ENCODE results near the gene GRHPR. TPM values are rescaled to one million over a fixed set of nuclear protein-coding genes. Genes with fewer than 3 reads are reported as not detected.

The GRHPR gene
- total RNA-seq, 4 donors from 2014 or later = 135 to 143 (median 138) TPM

- Histone ChIP-seq H3K4me3 (no peak overlapping the region), H3K4me1 (no peaks in the 10 kb centered on the region), H3K36me3 (no peaks in the 10 kb centered on the region), H3K27me3 (no peaks in the 10 kb centered on the region), H3K9me3 (no peaks in the 10 kb centered on the region), H3K27ac (replicated peaks in 1 of 4) (no peak overlapping the region)
- no peak for DNase-seq (ENCODE audit: extremely low spot score)
- intact Hi-C loops (cut with DNase I) = no loop called here
- 92% methylated on average over 14 of the region's 14 CpGs for WGBS
- no peak for TF ChIP-seq EP300 (IDR thresholded peaks at IDR 0.05)
- TF ChIP-seq POLR2A (IDR thresholded peaks at IDR 0.05; ENCODE audit: low read depth) = no peak
Measured at GRCh38 chr9:37382161-37382981, 40.1 kb upstream of the GRHPR start.

- Histone ChIP-seq H3K4me3 (no peak overlapping the region), H3K9me3 (no peaks in the 10 kb centered on the region), H3K27ac (replicated peaks in 1 of 4) (no peak overlapping the region), H3K36me3 (no peaks in the 10 kb centered on the region), H3K4me1 (no peaks in the 10 kb centered on the region), H3K27me3 (no peaks in the 10 kb centered on the region)
- 67% methylated on average over 4 of the region's 5 CpGs for WGBS
- TF ChIP-seq POLR2AphosphoS5 (IDR thresholded peaks at IDR 0.05) = no peak
- TF ChIP-seq EP300 (IDR thresholded peaks at IDR 0.05) = no peak
- no peak for TF ChIP-seq POLR2A (IDR thresholded peaks at IDR 0.05; ENCODE audit: low read depth)
- no peak for TF ChIP-seq CTCF (IDR thresholded peaks at IDR 0.05)
- no peak for DNase-seq (ENCODE audit: extremely low spot score)
- intact Hi-C loops (cut with DNase I) = no loop called here
Measured at GRCh38 chr9:37382982-37383357, 39.5 kb upstream of the GRHPR start.

GRCh38 chr9:37383393-37383792, 39.1 kb upstream of the GRHPR start:
- H3K27ac ChIP-seq (replicated peaks in 1 of 4) = no peak overlapping the region
- H3K4me1 ChIP-seq = no peaks in the 10 kb centered on the region
- no peak overlapping the region for H3K4me3 ChIP-seq
- intact Hi-C loops (cut with DNase I) = no loop called here
- TF ChIP-seq POLR2AphosphoS5 (IDR thresholded peaks at IDR 0.05) (no peak), CTCF (IDR thresholded peaks at IDR 0.05) (no peak)
- H3K9me3 ChIP-seq = no peaks in the 10 kb centered on the region
- H3K36me3 ChIP-seq = no peaks in the 10 kb centered on the region
- WGBS = 71% methylated on average over 6 of the region's 6 CpGs
- H3K27me3 ChIP-seq = no peaks in the 10 kb centered on the region
- no peak for DNase-seq (ENCODE audit: extremely low spot score)

GRCh38 chr9:37383876-37384746, 38.4 kb upstream of the GRHPR start:
- no peak for TF ChIP-seq POLR2AphosphoS5 (IDR thresholded peaks at IDR 0.05)
- no peak for TF ChIP-seq CTCF (IDR thresholded peaks at IDR 0.05)
- no peak for TF ChIP-seq EP300 (IDR thresholded peaks at IDR 0.05)
- no peak for TF ChIP-seq POLR2A (IDR thresholded peaks at IDR 0.05; ENCODE audit: low read depth)
- intact Hi-C loops (cut with DNase I) = no loop called here
- no peak overlapping the region for H3K27ac ChIP-seq (replicated peaks in 1 of 4)

GRCh38 chr9:37385286-37385685, 37.2 kb upstream of the GRHPR start:
- Histone ChIP-seq H3K27ac (replicated peaks in 1 of 4) (no peak overlapping the region), H3K9me3 (no peaks in the 10 kb centered on the region), H3K36me3 (no peaks in the 10 kb centered on the region), H3K4me1 (no peaks in the 10 kb centered on the region), H3K4me3 (no peak overlapping the region), H3K27me3 (no peaks in the 10 kb centered on the region)
- WGBS = 93% methylated on average over 6 of the region's 6 CpGs
- intact Hi-C loops (cut with DNase I) = no loop called here
- no peak for DNase-seq (ENCODE audit: extremely low spot score)
- TF ChIP-seq CTCF (IDR thresholded peaks at IDR 0.05) = no peak
- TF ChIP-seq POLR2A (IDR thresholded peaks at IDR 0.05; ENCODE audit: low read depth) = no peak
- no peak for TF ChIP-seq POLR2AphosphoS5 (IDR thresholded peaks at IDR 0.05)
- TF ChIP-seq EP300 (IDR thresholded peaks at IDR 0.05) = no peak

More at GRCh38 chr9:37383876-37384746, 38.4 kb upstream of the GRHPR start:
- H3K9me3 ChIP-seq = no peaks in the 10 kb centered on the region
- no peak overlapping the region for H3K4me3 ChIP-seq
- no peak for DNase-seq (ENCODE audit: extremely low spot score)
- H3K36me3 ChIP-seq = no peaks in the 10 kb centered on the region
- H3K27me3 ChIP-seq = no peaks in the 10 kb centered on the region
- 92% methylated on average over 12 of the region's 12 CpGs for whole genome bisulfite sequencing
- no peaks in the 10 kb centered on the region for H3K4me1 ChIP-seq

Data from esophagus muscularis mucosa (tissue), 4 donors.